Mammary epithelial cell (primary cell): ENCODE results near the gene SERPINF2.

Experiments used
- EZH2 ChIP-seq: IDR thresholded peaks from 2 replicates; pipeline ENCODE4 v1.6.1; 2012; ENCODE audit warnings: low read length, inconsistent platforms, borderline replicate concordance
- TF ChIP-seq, protein P1 (sequence below), 2 donors: IDR thresholded peaks in 1 of 2; conservative IDR thresholded peaks in 1 of 2; 2 replicates each; pipeline ENCODE4 v1.5.1; 2011 to 2012; ENCODE audit warnings: inconsistent platforms in 2 of 2, low read length in 2 of 2, mild to moderate bottlenecking in 2 of 2, control low read depth in 1 of 2, low read depth in 1 of 2; ENCODE audit not compliant: insufficient read depth in 1 of 2; ENCODE audit errors: extremely low read depth in 1 of 2

DNA sequence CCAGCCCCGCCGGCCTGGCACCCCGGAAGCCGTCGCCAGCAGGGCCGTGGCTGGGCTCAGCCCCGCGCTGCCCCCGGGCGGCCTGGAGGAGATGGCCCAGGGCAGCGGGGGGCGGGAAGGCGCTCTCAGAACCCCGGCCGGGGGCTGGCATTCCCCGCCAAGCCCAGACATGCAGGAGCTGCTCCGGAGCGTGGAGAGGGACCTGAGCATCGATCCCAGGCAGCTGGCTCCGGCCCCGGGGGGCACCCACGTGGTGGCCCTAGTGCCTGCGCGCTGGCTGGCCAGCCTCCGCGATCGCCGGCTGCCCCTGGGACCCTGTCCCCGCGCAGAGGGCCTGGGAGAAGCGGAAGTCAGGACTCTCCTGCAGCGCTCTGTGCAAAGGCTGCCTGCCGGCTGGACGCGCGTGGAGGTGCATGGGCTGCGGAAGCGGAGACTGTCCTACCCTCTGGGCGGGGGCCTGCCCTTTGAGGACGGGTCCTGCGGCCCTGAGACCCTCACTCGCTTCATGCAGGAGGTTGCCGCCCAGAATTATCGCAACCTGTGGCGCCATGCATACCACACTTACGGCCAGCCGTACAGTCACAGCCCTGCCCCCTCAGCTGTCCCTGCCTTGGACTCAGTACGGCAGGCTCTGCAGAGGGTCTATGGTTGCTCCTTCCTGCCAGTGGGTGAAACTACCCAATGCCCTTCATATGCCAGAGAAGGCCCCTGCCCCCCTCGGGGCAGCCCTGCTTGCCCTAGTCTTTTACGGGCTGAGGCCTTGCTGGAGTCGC is 17.6 kb upstream of the SERPINF2 start:
- TF ChIP-seq, protein P1, sequence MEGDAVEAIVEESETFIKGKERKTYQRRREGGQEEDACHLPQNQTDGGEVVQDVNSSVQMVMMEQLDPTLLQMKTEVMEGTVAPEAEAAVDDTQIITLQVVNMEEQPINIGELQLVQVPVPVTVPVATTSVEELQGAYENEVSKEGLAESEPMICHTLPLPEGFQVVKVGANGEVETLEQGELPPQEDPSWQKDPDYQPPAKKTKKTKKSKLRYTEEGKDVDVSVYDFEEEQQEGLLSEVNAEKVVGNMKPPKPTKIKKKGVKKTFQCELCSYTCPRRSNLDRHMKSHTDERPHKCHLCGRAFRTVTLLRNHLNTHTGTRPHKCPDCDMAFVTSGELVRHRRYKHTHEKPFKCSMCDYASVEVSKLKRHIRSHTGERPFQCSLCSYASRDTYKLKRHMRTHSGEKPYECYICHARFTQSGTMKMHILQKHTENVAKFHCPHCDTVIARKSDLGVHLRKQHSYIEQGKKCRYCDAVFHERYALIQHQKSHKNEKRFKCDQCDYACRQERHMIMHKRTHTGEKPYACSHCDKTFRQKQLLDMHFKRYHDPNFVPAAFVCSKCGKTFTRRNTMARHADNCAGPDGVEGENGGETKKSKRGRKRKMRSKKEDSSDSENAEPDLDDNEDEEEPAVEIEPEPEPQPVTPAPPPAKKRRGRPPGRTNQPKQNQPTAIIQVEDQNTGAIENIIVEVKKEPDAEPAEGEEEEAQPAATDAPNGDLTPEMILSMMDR (conservative IDR thresholded peaks at IDR 0.05 in 1 of 2, IDR thresholded peaks at IDR 0.05 in 1 of 2; ENCODE audit: extremely low read depth in 1 of 2, insufficient read depth in 1 of 2, low read depth in 1 of 2, low read length in 2 of 2): no peak
- no peak for TF ChIP-seq EZH2
